Fibroblast of skin of right quadriceps (primary cell): ENCODE results near the gene CDC42EP1.
"Not testable (repeated sequence)": the region's sequence is repeated elsewhere in the genome, so short reads cannot be mapped to it uniquely, and the experiment has no call there.

Experiments used
- DNase-seq: peaks from one replicate; pipeline ENCODE4 v3.0.0-alpha.2; 2013

The CDC42EP1 gene

DNA sequence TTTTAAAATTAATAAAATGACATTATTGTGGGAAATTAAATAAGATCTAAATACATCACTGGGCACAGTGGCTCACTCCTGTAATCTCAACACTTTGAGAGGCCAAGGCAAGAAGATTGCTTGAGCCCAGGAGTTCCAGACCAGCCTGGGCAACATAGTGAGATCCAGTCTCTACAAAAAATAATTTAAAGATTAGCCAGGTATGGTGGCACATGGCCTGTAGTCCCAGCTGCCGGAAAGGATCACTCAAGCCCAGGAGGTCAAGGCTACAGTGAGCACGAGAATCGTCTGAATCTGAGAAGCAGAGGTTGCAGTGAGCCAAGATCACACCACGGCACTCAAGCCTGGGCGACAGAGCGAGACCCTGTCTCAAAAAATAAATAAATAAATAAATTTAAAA is 25.1 kb upstream of the CDC42EP1 start:
- DNase-seq, result no peak

DNA sequence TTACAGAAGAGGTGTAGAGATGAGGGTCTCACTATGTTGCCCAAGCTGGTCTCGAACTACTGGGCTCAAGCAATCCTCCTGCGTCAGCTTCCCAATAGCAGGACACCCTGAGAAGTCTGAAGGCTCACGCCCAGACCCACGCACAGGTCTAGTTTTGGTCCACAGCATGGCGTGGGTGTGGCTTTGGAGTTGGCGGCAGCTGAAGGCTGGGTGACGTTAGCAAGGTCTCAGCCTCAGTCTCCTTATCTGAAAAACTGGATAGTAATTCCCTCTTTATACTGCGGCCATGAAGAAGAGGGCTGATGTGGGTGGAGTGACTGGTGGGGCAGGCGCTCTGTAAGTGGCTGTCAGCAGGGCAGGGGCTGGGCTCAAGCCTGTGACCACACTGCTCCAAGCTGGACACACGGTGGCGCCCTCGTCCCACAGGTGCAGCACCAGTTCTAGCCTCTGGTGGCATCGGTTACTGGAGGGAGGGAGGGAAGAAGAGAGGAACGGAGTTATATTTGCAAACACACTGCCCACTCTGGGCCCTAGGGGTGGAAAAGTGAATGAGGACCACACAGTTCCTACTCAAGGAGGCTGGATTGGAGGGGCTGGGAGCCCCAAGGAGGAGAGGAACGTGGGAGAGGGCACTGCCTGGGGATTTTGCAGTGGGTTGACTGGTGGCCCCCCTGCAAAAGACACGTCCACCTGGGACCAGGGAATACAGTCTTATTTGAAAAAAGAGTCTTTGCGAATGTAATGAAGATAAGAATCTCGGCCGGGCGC is 21.5 kb upstream of the CDC42EP1 start:
- DNase-seq, result peak; percentile 89

DNA sequence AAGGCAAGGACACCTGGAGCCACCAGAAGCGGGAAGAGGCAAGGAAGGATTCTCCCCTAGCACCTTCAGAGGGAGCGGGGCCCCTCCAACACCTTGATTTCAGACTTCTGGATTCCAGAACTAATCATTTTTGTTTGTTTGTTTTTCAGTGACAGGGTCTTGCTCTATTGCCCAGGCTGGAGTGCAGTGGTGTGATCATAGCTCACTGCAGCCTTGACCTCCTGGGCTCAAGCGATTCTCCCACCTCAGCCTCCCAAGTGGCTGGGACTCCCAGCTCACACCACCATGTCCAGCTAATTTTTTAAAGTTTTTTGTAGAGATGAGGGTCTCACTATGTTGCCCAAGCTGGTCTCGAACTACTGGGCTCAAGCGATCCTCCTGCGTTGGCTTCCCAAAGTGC is 20.5 kb upstream of the CDC42EP1 start:
- not testable (repeated sequence) for DNase-seq

DNA sequence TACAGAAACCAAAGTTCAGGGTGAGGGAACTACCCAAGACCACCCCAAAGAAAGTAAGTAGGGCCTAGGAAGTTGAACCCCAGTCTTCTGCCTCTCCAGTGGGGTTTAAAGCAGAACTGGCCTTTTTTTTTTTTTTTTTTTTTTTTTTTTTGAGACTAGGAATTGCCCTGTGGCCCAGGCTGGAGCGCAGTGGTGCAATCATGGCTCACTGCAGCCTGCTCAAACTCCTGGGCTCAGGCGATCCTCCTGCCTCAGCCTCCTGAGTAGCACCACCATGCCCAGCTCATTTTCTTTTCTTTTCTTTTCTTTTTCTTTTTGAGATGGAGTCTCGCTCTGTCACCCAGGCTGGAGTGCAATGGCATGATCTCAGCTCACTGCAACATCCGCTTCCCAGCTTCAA is 17.9 kb upstream of the CDC42EP1 start:
- DNase-seq, result not testable (repeated sequence)

DNA sequence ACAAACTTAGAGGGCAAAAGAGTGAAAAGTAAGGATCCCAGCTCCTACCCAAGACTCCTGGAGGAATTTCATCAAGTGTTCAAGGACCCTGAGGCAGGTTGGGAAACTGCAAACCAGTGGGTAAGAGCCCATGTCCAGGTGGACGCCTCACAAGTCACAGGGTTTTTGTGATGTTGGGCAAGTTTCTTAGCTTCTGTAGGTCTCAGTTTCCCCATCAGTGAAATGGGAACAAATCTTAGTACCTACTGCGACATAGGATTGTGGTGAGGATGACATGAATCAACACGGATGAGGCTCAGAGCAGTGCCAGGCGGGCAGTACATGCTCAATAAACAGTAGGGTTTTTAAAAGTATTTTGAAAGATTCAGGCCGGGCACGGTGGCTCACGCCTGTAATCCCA is 17.3 kb upstream of the CDC42EP1 start:
- no peak for DNase-seq

DNA sequence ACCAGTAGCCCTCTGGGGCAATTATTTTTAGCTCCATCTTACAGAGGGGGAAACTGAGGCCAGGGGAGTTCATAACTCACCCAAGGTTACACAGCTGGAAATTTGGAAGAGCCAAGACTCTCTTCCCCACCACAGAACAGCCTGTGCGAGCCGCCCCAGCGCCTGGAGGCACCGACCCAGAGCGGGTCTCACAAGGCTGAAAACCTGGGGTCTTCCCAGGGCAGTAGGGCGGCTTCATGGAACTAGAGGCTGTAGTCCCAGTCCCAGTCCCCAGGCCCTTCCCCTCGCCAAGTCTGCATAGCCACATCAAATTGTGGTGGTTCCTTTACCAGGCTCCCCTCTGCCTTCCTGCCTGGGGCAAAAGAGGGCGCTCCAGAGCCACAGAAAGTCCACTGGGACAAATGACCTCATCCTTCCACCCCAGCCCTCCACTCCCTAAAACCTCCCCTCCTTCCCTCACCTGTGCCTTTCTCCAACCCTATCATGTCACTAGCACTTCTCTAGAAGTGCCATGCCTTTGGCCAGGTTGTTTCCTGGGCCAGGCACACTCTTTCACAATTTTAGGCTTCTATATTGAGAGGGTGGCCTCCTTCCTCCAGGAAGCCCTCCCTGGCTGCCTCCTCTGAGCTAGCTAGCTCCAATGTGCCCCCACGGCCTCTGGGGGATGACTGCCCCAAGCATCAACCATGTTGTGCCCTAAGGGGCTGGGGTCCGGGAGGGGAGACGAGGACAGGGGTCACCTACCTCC is 15.2 kb upstream of the CDC42EP1 start:
- DNase-seq, result peak; percentile 56

DNA sequence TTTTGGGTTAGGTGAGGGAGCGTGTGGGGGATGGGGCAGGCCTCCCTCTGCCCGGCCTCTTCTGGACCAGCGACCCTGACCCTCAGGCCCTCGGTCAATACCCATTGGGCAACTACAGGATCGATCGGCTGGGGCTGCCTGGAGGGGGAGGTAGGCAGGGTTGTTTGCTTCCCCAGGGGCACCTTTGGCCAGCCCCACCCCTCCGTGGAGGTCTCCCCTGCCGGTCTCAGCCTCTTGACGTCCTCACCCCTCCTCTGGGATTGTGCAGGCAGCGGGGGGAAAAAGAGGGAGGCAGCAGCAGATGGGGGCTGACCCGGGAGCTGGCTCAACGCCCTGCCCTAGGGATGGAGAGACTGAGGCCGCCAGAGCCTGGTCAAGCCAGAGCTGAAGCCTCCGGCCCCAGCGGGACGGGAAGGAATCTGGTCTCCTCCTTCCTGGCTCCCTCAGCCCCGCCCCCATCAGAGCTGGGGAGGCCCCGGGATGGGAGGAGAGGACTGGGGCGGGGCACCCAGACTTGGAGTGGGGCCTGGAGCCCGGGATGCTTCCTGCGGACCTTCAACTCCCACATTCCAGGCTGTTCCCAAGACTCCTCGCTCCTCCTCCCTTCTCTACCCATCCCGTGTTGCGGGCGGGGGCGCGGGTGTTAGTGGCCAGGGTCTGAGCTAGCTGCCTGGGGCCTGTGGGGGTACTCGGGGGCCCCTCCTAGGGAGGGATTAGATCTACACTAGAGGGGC is 14.4 kb upstream of the CDC42EP1 start:
- peak; percentile 95 for DNase-seq

DNA sequence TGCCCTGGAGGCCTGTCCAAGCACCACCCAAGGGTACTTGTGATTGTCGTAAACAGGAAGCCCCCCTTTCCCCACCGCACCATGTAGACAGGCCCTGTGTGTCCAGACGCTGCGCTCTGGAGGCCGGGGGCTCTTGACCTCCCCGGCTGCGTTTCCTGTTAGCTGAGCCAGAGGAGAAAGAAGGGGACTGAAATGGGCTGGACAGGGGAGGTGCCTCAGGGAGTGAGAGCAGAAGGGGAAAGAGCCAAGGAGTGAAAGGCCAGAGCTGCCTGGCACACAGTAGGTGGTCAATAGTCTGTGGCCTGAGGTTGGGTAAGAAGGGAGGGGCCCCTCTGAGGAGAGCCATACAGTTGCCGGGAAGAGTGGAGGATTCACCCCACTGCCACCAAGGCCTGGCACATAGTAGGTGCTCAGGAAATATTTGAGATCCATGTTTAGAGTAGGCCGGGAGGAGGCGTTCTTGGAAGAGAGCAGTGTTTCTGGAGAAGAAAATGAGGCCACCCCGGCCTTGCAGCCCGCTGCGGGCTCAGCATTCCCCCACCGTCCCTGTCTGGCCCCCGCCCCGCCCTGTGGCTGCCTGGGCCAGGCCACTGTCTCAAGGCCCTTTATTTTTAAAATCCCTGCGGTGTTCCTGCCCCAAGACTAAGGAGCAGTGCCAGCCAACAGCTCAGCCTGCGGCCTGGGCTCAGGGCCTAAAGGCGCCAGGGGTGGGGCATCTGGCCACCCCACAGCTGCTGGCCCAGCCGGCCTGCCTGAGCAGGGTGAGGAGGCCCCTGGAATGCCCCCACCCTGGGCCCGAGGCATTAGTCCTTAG is 13.6 kb upstream of the CDC42EP1 start:
- no peak for DNase-seq

DNA sequence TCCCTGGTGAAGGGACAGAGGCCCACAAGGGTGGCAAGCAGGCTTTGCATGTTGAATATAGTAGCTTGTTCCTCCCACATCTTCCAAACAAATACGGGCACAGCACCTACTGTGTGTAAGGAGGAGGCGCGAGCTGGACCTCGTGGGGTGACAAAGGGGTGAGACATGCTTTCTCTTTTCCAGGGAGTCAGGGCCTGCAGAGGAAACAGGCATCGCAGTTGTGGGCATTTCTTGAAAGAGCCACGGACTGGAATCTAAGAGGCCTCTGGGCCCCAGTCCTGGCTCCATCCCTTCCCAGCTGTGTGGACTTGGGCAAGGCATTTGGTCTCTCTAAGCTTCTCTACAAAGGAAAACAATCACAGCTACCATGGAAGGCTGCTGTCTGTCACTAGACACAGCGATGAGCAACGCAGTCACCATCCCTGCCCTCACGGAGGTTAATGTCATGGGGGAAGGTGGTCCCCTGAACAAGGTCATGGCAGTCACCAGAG is 13.0 kb upstream of the CDC42EP1 start:
- no peak for DNase-seq

DNA sequence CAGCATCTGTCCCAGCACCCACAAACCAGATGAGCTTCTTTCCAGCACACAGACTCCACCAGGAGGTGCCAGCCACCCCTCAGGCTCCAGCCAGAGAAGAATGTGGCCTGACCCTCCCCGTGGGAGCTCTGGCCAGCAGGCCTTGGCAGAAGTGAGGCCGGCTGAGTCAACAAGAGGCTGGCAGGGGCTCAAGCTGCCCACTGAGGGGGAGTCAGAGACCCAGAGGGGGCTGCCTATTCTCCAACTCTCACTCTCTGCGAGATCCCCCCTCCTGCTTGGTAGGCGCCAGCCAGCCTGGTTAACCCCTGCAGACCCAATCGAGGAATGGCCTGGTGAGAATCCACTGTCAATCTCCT is 10.6 kb upstream of the CDC42EP1 start:
- no peak for DNase-seq

DNA sequence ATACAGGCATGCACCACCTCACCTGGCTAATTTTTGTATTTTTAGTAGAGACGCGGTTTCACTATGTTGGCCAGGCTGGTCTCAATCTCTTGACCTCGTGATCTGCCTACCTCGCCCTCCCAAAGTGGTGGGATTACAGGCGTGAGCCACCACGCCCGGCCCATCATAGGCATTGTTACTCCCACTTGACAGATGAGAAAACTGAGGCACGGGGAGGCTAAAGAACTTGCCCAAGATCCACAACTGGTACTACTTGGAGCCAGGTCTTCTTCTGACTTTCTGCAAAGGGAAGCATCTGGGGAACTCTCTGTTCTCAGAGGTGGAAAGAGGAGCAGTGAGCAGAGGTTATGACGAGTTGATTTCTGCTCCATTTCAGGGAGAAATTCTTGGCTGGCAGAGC is 9.4 kb upstream of the CDC42EP1 start:
- not testable (repeated sequence) for DNase-seq

DNA sequence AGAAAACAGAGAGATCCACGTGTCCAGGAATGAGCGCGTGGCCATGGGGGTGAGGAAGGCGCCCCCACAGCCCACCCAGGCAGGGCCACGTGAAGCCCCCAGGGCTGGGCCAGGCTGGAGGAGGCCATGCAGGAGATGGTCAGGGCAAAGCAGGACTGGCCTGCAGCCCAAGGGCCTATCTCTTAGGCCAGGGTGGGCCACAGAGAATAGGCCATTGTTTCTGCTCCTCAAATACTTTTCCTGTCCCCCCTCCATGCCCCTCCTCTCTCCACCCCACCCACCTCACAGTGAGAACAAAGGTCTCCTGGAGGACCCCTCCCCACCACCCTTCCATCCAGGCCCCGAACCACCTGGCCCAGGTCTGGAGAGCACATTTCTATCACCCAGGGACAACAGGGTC is 8.3 kb upstream of the CDC42EP1 start:
- DNase-seq, result no peak

DNA sequence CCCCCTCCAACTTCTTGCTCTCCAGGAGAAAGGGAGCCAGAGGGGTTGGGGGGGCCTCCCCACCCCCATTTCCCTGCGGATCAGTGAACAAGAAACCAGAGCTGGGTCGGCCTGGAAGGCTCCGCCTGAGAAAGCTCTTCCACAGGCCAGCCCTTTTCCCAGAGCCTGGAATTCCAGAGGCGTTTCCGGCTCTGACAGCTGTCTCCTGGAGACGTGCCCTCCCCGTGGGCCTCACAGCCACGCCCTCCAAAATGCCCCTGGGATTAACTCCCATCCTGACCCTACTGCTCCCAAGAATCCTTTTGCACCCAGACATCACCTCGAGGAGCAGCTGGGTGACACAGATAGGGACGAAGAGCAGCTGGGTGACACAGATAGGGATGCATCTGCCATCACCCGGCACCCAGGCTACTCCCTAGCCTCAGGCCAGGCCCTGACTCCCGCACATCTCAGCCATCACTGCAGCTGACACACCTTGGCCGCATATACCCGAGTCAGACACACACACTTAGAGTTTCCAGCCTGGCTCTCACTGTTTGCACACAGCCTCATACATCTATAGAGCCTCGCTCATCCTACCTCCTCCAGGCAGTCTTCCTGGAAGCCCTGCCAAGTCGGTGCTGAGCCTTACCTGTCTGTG is 7.6 kb upstream of the CDC42EP1 start:
- peak; percentile 74 for DNase-seq

DNA sequence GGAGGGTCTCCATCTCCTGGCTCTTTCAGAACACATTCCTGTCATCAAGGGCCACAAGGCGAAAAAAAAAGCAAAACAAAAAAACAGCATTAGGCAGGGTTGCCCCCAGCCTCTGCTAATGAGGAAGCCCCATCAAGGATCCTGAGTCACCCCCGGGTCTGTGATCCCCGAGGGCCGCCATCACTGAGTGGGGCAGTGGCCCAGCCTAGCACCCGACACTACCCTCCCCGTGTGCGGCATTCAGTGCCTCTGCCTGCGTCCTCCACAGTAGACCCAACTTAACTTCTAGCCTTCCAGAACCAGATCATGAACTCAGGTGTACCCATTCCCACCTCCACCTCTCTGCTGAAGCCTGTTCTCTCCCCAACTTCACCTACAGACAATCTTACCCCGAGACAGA is 6.6 kb upstream of the CDC42EP1 start:
- no peak for DNase-seq

DNA sequence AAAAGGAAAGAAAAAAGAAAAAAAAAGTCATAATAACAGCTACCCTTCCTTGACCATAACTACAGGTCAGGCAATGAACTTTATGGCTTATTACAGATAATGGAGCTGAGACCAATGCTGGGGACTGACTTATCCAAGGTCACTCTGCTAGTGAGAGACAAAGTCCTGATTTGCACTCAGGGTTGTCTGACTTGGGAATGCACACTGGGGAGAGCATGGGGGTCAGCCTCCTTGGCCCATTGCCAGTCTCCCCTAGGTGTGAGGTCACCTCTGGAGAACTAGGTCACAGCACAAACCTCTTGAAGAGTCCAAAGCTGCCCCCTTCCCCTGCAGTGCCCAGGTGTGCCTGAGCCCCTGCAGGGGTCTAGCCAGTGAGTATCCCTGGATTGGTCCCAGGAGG is 5.3 kb upstream of the CDC42EP1 start:
- DNase-seq, result no peak

DNA sequence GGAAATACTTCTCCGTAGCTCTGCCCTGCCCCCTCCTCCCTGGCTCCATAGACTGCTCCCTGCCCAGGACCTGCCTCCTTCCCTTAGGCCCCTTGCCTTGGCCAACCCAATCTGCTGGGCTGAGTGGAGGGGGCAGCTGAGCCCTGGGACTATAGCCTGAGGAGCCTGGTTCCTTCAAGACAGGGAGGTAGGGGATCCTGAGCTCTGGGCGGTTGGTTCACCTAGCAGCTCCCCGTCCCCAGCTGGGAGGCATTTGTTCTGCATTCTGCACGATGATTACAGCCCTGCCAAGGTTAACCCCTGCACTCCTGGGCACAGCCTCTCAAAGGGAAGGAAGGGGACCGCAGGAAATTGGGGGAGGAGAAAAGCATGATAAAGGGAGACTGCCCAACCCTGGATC is 3.6 kb upstream of the CDC42EP1 start:
- no peak for DNase-seq

DNA sequence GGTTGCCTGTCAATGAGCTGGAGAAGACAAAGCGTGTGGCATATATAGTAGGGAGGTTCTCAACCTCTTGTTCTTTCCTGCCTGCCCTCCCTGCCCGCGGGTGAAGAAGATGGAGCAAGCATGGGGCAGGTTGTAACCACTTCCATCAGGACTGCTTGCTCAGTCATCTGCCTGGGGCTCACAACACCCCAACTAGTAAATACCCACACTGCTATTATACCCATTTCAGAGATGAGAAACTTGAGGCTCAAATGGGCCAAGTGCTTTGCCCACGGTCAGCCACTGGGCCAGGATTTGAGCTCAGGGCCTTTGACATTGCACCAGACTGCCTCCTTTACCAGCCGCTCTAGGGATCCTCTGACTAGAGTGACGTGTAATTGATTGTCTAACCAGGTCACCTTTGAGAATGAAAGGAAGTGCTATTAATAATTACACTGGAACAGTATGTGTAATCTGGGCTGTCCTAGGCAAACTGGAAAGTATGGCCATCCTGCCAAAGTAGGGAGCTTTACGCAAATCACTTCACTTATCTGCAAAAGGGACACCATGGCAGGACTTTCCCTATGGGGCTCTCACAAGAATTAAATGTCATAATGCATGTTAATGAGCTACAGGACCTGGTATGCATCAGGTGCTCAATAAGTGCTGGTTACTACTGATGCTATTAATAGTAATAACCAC is 2.8 kb upstream of the CDC42EP1 start:
- no peak for DNase-seq

DNA sequence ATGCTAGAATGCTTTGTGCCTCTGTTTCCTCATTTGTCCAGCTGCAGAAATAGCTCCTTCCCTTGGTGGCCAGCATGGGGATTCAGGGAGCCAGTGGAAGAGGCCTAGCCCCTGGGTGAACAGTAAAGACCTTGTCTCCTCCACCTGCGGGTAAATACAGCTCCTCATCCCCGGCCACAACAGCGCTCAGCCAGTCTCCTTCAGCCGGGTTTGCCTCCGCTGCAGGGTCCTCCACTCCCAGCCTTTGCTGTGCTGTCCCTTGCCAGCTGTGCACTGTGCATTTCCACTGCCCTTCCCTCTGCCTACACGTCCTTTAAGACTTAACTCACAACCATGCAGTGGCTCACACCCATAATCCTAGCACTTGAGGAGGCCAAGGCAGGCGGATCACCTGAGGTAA is 1.5 kb upstream of the CDC42EP1 start:
- DNase-seq, result no peak

DNA sequence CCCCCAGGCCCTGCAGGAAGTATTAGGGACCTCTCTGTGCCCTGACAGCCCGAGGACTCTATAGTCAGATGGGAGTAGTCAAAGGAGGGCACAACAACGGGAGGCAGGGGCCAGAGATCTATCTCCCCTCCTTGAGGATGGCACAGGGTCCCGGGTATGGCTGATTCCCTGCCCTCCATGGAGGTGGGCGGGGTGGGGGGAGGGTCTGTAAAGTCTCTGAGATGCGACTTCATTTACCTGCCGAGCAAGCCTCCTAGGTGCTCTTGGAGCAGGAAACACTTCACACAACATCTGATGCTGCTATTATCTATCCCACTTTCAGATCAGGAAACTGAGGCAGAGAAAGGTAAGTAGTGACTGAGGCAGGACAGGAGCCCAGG is 769 bp upstream of the CDC42EP1 start:
- no peak for DNase-seq

DNA sequence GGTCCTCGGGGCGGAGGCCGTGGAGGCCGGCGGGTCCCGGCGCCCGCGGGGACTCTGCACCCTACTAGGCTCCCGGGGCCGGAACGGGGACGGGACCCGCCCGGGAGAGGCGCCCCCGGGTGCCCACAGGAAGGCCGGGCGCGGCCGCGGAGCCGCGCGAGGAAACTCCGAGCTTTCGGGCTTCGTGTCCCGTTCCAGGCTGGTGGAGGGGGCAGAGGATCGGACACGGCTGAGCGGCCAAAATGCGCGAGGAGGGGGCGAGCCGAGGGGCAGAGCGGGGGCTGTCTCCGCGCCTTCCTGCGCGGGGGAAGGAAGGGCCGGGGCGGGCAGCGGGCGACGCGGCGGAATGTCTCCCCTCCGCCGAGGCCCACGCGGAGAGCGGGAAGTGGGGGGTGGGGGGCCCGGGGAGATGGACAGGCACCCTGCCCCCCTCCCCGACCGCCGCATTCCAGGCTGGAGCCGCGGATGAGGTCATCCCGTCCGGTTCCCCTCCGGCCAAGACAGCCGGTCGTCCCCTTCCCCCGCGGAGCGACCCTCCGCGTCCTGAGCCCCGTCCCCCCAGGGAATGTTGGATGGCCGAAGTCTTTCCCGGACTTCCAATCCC is 430 bp downstream of the CDC42EP1 start:
- DNase-seq, result peak; percentile 66
